Posterior vena cava (tissue), 2 donors: ENCODE measurements around the gene LYSET. TPM values are rescaled to one million over a fixed set of nuclear protein-coding genes. Genes with fewer than 3 reads are reported as not detected.
"Not testable (repeated sequence)": the region's sequence is repeated elsewhere in the genome, so short reads cannot be mapped to it uniquely, and the experiment has no call there.

Experiments
- DNase-seq: peaks from one replicate; pipeline ENCODE4 v3.0.0-alpha.2; 2020; ENCODE audit warnings: low spot score
- intact Hi-C, 2 donors: fragments of 100-400 bp; cut with DNase I; formaldehyde crosslinking; loops; one replicate each; pipeline versions ENCODE4 v1.14.1 to v1.14.2; 2022 to 2023
- long read RNA-seq, 2 donors: library from polyadenylated mRNA; unstranded; transcript quantifications; one replicate each; pipeline ENCODE4 v2.0.0, GENCODE V29; 2020 to 2021
- total RNA-seq, 2 donors: library from RNA; stranded (reverse); fragmentation: NEBNext Ultra II Directional; extraction: Animal tissue kit (Norgen Biotek cat#: 25700); gene quantifications; one replicate each; pipeline ENCODE4 v1.2.1, GENCODE V29; 2021
- donor health status: DM: yes; HTN: yes; CAD: no.
- donor health status: DM: yes; HTN: yes; CAD: no.

LYSET gene
- total RNA-seq: 10 to 100 TPM; 13.6 to 16.3 TPM
- long read RNA-seq, donor 1, partial matches to known transcripts: 0 of 3 reads
- long read RNA-seq, donor 1, other reads (novel, unspliced or antisense): 0 of 3 reads
- long read RNA-seq, donor 2, transcript TMEM251-201 (2 exons, 909 nt): major isoform, 6 of 8 reads
- long read RNA-seq, donor 2, partial matches to known transcripts: 1 of 8 reads
- long read RNA-seq, donor 2, other reads (novel, unspliced or antisense): 0 of 8 reads

GRCh38 chr14:93184391-93185348 lies at the start of gene LYSET, which contains the start of gene MOAP1:
Gene LYSET, plus strand, starts transcription at chr14:93185317. Its CDS starts 89 bp downstream, at chr14:93185406.
Gene MOAP1, minus strand, starts transcription at chr14:93184897. Its CDS starts 655 bp downstream, at chr14:93184242.
- intact Hi-C loops: no loop called here
- peak; percentile 97 for DNase-seq

- intact Hi-C loops: no loop called here
Observed at GRCh38 chr14:93135399-93135798, 49.7 kb upstream of the LYSET start.

GRCh38 chr14:93136009-93136408 lies 49.1 kb upstream of the LYSET start:
- DNase-seq: no peak
- intact Hi-C loops: no loop called here

More at GRCh38 chr14:93135399-93135798, 49.7 kb upstream of the LYSET start:
- DNase-seq: no peak

GRCh38 chr14:93136508-93136907 lies 48.6 kb upstream of the LYSET start:
- intact Hi-C loops, DNase-seq: not testable (repeated sequence)

- DNase-seq: no peak
- intact Hi-C loops: loop anchor here in 1 of 2 donors (2.0 kb wide), 1 partner anchor 187 kb away; no protein-coding TSS in a partner anchor
Observed at GRCh38 chr14:93137864-93138263, 47.3 kb upstream of the LYSET start.

GRCh38 chr14:93142854-93143652 lies 42.1 kb upstream of the LYSET start:
- intact Hi-C loops: no loop called here
- DNase-seq: no peak

GRCh38 chr14:93146119-93146518 lies 39.0 kb upstream of the LYSET start:
- intact Hi-C loops: no loop called here

GRCh38 chr14:93148979-93149378 lies 36.1 kb upstream of the LYSET start:
- intact Hi-C loops: no loop called here
- no peak for DNase-seq

More at GRCh38 chr14:93146119-93146518, 39.0 kb upstream of the LYSET start:
- DNase-seq: no peak

GRCh38 chr14:93150227-93151208 lies 34.6 kb upstream of the LYSET start:
- no peak for DNase-seq
- intact Hi-C loops: no loop called here

GRCh38 chr14:93153121-93153520 lies 32.0 kb upstream of the LYSET start:
- no peak for DNase-seq
- intact Hi-C loops: no loop called here

GRCh38 chr14:93155667-93156066 lies 29.4 kb upstream of the LYSET start:
- intact Hi-C loops: no loop called here
- peak; percentile 3 for DNase-seq

- intact Hi-C loops: no loop called here
- peak; percentile 75 for DNase-seq
Observed at GRCh38 chr14:93156693-93157369, 28.3 kb upstream of the LYSET start.

GRCh38 chr14:93158349-93158748 lies 26.8 kb upstream of the LYSET start:
- intact Hi-C loops: not testable (repeated sequence)
- DNase-seq: peak; percentile 0

GRCh38 chr14:93159625-93160352 lies 25.3 kb upstream of the LYSET start:
- DNase-seq: peak; percentile 45
- intact Hi-C loops: not testable (repeated sequence)

- DNase-seq: peak; percentile 52
- intact Hi-C loops: no loop called here
Observed at GRCh38 chr14:93160353-93160801, 24.7 kb upstream of the LYSET start.

GRCh38 chr14:93161411-93161940 lies 23.6 kb upstream of the LYSET start:
- intact Hi-C loops: no loop called here
- peak; percentile 51 for DNase-seq

GRCh38 chr14:93163564-93163963 lies 21.6 kb upstream of the LYSET start:
- intact Hi-C loops: no loop called here
- no peak for DNase-seq
